ENCODE measurements around the gene AMMECR1L.

DNA sequence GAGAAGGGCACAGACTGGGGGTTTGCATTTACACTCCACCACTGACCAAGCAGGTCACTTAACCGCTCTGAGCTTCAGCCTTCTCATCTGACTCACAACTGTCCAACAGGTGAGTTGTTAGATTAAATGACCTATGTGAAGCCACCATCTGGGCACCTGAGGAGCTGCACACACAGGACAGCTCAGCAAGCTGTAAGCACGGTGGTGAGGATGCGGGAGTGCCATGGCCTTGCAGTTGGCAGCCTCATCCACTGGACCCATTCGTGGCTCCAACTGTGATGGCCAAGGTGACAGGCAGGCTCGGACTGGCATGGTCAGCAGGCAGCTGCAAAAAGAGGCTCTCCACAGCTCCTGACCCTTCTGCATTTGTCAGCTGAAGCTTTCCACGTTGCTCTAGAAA lies 23.3 kb upstream of the AMMECR1L start:
- TF ChIP-seq CTCF (IDR thresholded peaks at IDR 0.05) (no peak), POLR2A (IDR thresholded peaks at IDR 0.05) (no peak)
